WTC11 (cell line): Measurements from ENCODE around the gene SSR2.

Source experiments
- CBFB ChIP-seq: sonication (generic); formaldehyde crosslinking; IDR thresholded peaks from 2 replicates; pipeline ENCODE4 v1.8.1; 2022; ENCODE audit warnings: mild to moderate bottlenecking, low read depth, missing genetic modification reagents
- CREB1 ChIP-seq: sonication (generic); formaldehyde crosslinking; IDR thresholded peaks from 2 replicates; pipeline ENCODE4 v1.8.0; 2023; ENCODE audit warnings: mild to moderate bottlenecking, missing genetic modification reagents
- FOXK1 ChIP-seq: sonication (generic); formaldehyde crosslinking; IDR thresholded peaks from 2 replicates; pipeline ENCODE4 v1.8.0; 2022; ENCODE audit warnings: mild to moderate bottlenecking, moderate library complexity, missing genetic modification reagents
- NR3C1 ChIP-seq: sonication (generic); formaldehyde crosslinking; conservative IDR thresholded peaks from 2 replicates; pipeline ENCODE4 v1.8.1; 2023; ENCODE audit warnings: low read depth, mild to moderate bottlenecking, missing genetic modification reagents
- ZNF121 ChIP-seq: sonication (generic); formaldehyde crosslinking; IDR thresholded peaks from 2 replicates; pipeline ENCODE4 v1.8.0; 2023; ENCODE audit warnings: missing genetic modification reagents
- TF ChIP-seq, protein P1 (sequence below): sonication (generic); formaldehyde crosslinking; IDR thresholded peaks from 2 replicates; pipeline ENCODE4 v1.8.0; 2022; ENCODE audit warnings: mild to moderate bottlenecking, missing genetic modification reagents
- TF ChIP-seq, protein P2 (sequence below): fragments of 200-600 bp; IDR thresholded peaks from 2 replicates; pipeline ENCODE4 v1.8.0; 2022; ENCODE audit warnings: antibody characterized with exemption
- TF ChIP-seq, protein P3 (sequence below): sonication (generic); formaldehyde crosslinking; conservative IDR thresholded peaks from 2 replicates; pipeline ENCODE4 v1.8.1; 2022; ENCODE audit warnings: mild to moderate bottlenecking, missing genetic modification reagents

DNA sequence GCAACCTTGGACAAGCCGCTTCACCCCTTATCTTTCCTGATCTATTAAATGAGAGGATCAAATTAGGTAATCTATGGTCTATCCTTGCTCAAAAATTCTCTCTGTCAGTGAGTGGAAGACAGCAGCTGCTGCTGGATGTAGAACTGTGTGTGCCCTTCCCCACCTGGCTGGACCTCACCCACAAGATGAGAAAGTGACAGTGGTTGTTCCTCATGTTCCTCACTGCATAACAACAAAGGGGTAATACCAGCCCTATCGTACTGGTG lies 16.9 kb downstream of the SSR2 start:
- no peak for TF ChIP-seq CBFB (CRISPR knock-in tag)
- TF ChIP-seq, protein P1, sequence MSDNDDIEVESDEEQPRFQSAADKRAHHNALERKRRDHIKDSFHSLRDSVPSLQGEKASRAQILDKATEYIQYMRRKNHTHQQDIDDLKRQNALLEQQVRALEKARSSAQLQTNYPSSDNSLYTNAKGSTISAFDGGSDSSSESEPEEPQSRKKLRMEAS (CRISPR knock-in tag), result no peak
- TF ChIP-seq, protein P2, sequence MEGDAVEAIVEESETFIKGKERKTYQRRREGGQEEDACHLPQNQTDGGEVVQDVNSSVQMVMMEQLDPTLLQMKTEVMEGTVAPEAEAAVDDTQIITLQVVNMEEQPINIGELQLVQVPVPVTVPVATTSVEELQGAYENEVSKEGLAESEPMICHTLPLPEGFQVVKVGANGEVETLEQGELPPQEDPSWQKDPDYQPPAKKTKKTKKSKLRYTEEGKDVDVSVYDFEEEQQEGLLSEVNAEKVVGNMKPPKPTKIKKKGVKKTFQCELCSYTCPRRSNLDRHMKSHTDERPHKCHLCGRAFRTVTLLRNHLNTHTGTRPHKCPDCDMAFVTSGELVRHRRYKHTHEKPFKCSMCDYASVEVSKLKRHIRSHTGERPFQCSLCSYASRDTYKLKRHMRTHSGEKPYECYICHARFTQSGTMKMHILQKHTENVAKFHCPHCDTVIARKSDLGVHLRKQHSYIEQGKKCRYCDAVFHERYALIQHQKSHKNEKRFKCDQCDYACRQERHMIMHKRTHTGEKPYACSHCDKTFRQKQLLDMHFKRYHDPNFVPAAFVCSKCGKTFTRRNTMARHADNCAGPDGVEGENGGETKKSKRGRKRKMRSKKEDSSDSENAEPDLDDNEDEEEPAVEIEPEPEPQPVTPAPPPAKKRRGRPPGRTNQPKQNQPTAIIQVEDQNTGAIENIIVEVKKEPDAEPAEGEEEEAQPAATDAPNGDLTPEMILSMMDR, result no peak
- TF ChIP-seq, protein P3, sequence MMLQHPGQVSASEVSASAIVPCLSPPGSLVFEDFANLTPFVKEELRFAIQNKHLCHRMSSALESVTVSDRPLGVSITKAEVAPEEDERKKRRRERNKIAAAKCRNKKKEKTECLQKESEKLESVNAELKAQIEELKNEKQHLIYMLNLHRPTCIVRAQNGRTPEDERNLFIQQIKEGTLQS (CRISPR knock-in tag), result no peak
- no peak for TF ChIP-seq FOXK1
- TF ChIP-seq CREB1 (CRISPR knock-in tag), result no peak
- TF ChIP-seq NR3C1 (CRISPR knock-in tag), result no peak
- no peak for TF ChIP-seq ZNF121 (CRISPR knock-in tag)
